GM18498 (cell line): Measurements from ENCODE around the gene PKP3.
"Not testable (repeated sequence)": the region's sequence is repeated elsewhere in the genome, so short reads cannot be mapped to it uniquely, and the experiment has no call there.

Experiments used
- ATAC-seq: cut with Tn5 transposase; IDR thresholded peaks from one replicate; pipeline ENCODE4 v1.9.1; 2021; ENCODE audit warnings: mild to moderate bottlenecking, moderate library complexity; ENCODE audit not compliant: unreplicated experiment

The PKP3 gene

GRCh38 chr11:409600-410483, 15.8 kb downstream of the PKP3 start:
- ATAC-seq, result no peak

- ATAC-seq, result not testable (repeated sequence)
Measured at GRCh38 chr11:410711-411110, 16.7 kb downstream of the PKP3 start.

GRCh38 chr11:411520-411919, 17.5 kb downstream of the PKP3 start:
- not testable (repeated sequence) for ATAC-seq

- ATAC-seq, result no peak
Measured at GRCh38 chr11:412641-413119, 18.7 kb downstream of the PKP3 start.

- ATAC-seq, result no peak
Measured at GRCh38 chr11:413120-414081, 19.4 kb downstream of the PKP3 start.

- no peak for ATAC-seq
Measured at GRCh38 chr11:414318-414857, 20.4 kb downstream of the PKP3 start.

GRCh38 chr11:415640-416041, 21.6 kb downstream of the PKP3 start:
- no peak for ATAC-seq

- no peak for ATAC-seq
Measured at GRCh38 chr11:416051-416756, 22.2 kb downstream of the PKP3 start.

GRCh38 chr11:416757-417621, 23.0 kb downstream of the PKP3 start:
- ATAC-seq, result no peak

GRCh38 chr11:417652-418342, 23.8 kb downstream of the PKP3 start:
- no peak for ATAC-seq

GRCh38 chr11:418343-419247, 24.6 kb downstream of the PKP3 start:
- ATAC-seq, result no peak

GRCh38 chr11:419248-420005, 25.4 kb downstream of the PKP3 start:
- no peak for ATAC-seq

GRCh38 chr11:420054-420910, 26.3 kb downstream of the PKP3 start:
- ATAC-seq, result no peak

GRCh38 chr11:420911-421321, 26.9 kb downstream of the PKP3 start:
- ATAC-seq, result no peak

- no peak for ATAC-seq
Measured at GRCh38 chr11:422249-422656, 28.2 kb downstream of the PKP3 start.

GRCh38 chr11:424232-424631, 30.2 kb downstream of the PKP3 start:
- ATAC-seq, result no peak
